GM10248 (cell line): Measurements from ENCODE around the gene ZBTB4.
A peak's percentile ranks its signal among the peaks of the same experiment; 100 is the strongest.
"Not testable (repeated sequence)": the region's sequence is repeated elsewhere in the genome, so short reads cannot be mapped to it uniquely, and the experiment has no call there.

ENCODE experiments used
- CTCF ChIA-PET: fragments of 300-600 bp; sonication (Branson Sonifier 250); formaldehyde crosslinking; extraction: SDS; loops from one replicate; lab custom pipeline; 2021; ENCODE audit warnings: antibody characterized with exemption; lab: Yijun Ruan, JAX
- POLR2A ChIA-PET: fragments of 350-650 bp; sonication (Branson Sonifier 250); formaldehyde crosslinking; extraction: SDS; loops from one replicate; lab custom pipeline; 2020; ENCODE audit warnings: antibody characterized with exemption; lab: Yijun Ruan, JAX
- DNase-seq: peaks from one replicate; pipeline ENCODE4 v3.0.0; 2012; ENCODE audit errors: extremely low spot score
- TF ChIP-seq, protein P1 (sequence below): IDR thresholded peaks from 2 replicates; pipeline ENCODE4 v1.5.1; 2012; ENCODE audit warnings: mild to moderate bottlenecking, low read depth; ENCODE audit errors: extremely low read depth, missing control alignments, control extremely low read depth

The ZBTB4 gene

DNA sequence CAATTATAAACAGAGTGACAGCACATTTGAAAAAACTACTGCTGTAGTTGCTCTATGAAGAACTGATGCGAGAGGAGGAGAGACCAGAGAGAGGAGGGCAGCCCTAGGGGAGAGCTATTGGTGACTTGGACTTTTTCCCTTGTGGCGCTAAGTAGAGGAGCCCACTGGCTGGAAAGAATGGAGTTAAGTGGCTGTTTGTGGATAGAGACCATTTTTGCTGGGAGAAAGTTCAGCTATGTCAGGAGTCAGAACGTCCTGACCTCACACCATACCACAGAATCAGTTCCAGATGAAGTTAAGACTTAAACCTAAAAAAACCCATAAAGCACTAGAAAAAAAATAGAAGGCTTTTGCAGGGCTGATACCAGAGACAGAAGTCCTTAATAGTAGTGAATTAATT, 6.8 kb upstream of the ZBTB4 start:
- ChIA-PET CTCF (interaction anchor here (1.0 to 2.1 kb wide), 3 partner anchors 10 to 74 kb away, joined by 3 to 4 read pairs (median 4); no protein-coding TSS in a partner anchor), POLR2A (interaction anchor here (0.6 to 2.2 kb wide), 7 partner anchors 13 to 636 kb away, joined by 3 to 9 read pairs (median 5); partner anchors contain the start of gene SLC2A4)
- DNase-seq, result no peak
- TF ChIP-seq, protein P1, sequence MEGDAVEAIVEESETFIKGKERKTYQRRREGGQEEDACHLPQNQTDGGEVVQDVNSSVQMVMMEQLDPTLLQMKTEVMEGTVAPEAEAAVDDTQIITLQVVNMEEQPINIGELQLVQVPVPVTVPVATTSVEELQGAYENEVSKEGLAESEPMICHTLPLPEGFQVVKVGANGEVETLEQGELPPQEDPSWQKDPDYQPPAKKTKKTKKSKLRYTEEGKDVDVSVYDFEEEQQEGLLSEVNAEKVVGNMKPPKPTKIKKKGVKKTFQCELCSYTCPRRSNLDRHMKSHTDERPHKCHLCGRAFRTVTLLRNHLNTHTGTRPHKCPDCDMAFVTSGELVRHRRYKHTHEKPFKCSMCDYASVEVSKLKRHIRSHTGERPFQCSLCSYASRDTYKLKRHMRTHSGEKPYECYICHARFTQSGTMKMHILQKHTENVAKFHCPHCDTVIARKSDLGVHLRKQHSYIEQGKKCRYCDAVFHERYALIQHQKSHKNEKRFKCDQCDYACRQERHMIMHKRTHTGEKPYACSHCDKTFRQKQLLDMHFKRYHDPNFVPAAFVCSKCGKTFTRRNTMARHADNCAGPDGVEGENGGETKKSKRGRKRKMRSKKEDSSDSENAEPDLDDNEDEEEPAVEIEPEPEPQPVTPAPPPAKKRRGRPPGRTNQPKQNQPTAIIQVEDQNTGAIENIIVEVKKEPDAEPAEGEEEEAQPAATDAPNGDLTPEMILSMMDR, result no peak

DNA sequence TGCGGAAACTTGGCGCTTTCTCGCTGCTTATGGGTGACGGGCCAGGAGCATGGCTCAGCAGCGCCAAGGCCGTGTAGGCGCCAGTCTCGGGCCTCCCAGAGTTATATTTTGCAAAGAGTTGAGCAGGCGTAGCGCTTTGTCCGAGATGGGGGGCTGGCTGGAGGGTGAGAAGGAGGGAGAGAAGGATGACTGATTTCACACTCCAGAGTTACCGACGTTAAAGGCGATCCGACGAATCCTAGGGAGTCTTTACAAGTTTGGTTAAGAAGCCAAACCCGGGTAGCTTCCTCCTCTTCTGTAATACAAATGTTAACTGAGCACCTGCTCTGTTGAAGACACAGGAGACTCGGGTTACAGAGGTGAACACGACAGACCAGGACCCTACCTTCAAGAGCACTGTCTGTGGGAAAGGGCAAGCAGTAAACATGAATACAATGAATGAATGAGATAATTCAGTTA, 5.5 kb upstream of the ZBTB4 start:
- TF ChIP-seq, protein P1, result peak; percentile 30
- CTCF ChIA-PET, result interaction anchor here (1.3 to 2.8 kb wide), 2 partner anchors 48 to 129 kb away, joined by 5 to 6 read pairs; no protein-coding TSS in a partner anchor
- DNase-seq, result no peak
- POLR2A ChIA-PET, result interaction anchor here (0.6 to 2.2 kb wide), 45 partner anchors 9 to 1268 kb away, joined by 3 to 12 read pairs (median 4); partner anchors contain the start of genes ACAP1, CD68, FXR2 and SAT2

DNA sequence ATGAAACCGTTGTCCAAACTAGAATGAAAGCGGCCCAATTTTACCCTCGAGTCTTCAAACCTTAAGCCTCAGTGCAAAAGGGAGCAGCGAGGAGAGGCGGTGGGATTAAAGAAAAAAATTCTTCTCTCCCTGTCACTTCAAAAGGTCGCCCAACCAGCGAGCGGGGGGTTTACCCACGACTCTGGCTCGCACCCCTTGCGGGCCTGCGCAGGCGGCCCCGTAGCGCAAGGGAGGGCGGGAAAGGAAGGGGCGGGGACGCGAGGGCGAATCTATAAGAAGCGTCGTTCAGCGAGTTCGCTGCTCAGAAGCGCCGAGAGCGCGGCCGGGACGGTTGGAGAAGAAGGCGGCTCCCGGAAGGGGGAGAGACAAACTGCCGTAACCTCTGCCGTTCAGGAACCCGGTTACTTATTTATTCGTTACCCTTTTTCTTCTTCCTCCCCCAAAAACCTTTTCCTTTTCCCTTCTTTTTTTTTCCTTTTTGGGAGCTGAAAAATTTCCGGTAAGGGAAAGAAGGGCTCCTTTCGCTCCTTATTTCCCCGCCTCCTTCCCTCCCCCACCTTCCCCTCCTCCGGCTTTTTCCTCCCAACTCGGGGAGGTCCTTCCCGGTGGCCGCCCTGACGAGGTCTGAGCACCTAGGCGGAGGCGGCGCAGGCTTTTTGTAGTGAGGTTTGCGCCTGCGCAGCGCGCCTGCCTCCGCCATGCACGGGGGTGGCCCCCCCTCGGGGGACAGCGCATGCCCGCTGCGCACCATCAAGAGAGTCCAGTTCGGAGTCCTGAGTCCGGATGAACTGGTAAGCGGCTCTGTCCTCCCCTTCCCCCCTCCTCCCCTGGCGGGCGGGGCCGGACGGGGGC, 4.9 kb upstream of the ZBTB4 start, which contains the start of gene POLR2A:
Gene POLR2A, plus strand, starts transcription at position 300 of the 852 bp plus-strand sequence.
- ChIA-PET CTCF (interaction anchor here (1.3 to 2.8 kb wide), 2 partner anchors 48 to 128 kb away, joined by 5 to 6 read pairs; no protein-coding TSS in a partner anchor), POLR2A (interaction anchor here (0.6 to 2.2 kb wide), 42 partner anchors 8 to 1269 kb away, joined by 3 to 12 read pairs (median 4); partner anchors contain the start of genes ACAP1, CD68, FXR2 and SAT2)
- DNase-seq, result peak; percentile 99
- TF ChIP-seq, protein P1, result no peak

DNA sequence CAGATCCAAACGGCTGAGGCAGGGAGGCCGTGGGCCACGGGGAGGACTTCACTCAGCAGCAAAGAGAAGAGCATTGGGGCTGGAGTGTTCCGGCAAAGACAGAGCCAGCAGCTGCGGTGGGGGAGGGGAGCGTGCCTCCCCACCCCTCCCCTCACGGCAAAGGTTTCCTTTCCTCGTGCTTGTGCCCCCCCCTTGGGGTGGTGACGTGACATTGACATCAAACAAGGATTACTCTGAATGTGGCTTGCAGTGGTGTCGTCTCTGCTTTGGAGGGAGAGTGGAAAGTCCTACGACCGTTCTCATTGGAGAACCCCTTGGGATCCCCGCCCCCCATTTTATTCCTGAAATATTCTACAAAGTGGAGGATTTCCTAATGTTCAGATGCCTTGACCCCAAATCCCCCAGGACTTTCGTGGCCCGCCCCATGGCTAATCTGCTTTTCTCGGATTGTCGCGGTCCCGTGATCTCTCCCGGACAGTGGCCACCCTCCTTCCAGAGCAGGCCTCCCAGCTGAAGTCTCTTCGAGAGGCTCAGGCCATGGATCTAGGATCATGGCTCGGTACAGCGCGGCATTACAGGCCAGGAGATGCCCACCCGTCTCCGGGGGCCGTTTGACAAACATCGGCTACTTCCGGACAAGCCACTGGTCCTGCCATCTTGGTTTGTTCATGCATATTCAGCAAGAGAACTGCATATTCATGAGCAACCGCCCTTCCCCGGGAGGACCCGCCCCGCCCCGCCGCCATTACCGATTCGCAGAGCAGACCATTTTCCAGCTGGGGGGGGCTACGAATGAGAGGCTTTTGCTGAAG, 4.0 kb upstream of the ZBTB4 start:
- TF ChIP-seq, protein P1, result no peak
- ChIA-PET CTCF (interaction anchor here (2.8 kb wide), 1 partner anchor 47 kb away, joined by 6 read pairs; no protein-coding TSS in a partner anchor), POLR2A (interaction anchor here (1.0 to 2.2 kb wide), 26 partner anchors 7 to 361 kb away, joined by 3 to 12 read pairs (median 6); partner anchors contain the start of genes ACAP1, CD68, FXR2 and SAT2)
- DNase-seq, result peak; percentile 89

DNA sequence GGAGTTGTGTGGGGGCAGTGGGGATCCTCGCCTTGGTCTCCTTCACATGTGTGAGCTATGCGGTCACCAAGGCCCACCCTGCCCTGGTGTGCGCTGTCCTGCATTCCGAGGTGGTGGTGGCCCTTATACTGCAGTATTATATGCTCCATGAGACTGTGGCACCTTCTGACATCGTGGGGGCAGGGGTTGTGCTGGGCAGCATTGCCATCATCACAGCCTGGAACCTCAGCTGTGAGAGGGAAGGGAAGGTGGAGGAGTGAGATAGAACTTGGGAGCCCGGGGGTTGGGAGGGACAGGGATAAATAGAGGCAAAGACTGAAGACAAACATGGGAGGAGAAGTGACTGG, 3.3 kb upstream of the ZBTB4 start:
- CTCF ChIA-PET, DNase-seq, POLR2A ChIA-PET: not testable (repeated sequence)

DNA sequence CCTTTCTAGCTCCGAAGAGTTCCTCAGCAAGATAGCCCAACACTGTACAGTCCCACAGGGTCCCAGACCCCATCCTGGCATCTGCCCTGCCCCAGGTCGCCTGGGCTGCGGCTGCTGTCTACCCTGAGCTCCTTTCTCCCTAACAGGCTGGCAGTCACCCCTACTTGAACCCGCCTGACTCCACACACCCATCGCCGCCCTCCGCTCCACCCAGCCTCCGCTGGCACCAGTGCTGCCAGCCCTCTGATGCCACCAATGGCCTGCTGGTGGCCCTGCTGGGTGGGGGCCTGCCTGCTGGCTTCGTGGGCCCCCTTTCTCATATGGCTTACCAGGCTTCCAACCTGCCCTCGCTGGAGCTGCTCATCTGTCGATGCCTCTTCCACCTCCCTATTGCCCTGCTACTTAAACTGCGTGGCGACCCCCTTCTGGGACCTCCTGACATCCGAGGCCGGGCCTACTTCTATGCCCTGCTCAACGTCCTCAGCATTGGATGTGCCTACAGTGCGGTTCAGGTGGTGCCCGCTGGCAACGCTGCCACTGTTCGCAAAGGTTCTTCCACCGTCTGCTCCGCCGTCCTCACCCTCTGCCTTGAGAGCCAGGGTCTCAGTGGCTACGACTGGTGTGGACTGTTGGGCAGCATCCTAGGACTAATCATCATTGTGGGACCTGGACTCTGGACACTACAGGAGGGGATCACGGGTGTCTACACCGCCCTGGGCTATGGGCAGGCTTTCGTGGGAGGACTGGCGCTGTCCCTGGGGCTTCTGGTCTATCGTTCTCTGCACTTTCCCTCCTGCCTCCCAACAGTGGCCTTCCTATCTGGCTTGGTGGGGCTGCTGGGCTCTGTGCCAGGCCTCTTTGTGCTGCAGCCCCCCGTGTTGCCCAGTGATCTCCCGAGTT, 2.7 kb upstream of the ZBTB4 start:
- POLR2A ChIA-PET, CTCF ChIA-PET, DNase-seq: not testable (repeated sequence)

DNA sequence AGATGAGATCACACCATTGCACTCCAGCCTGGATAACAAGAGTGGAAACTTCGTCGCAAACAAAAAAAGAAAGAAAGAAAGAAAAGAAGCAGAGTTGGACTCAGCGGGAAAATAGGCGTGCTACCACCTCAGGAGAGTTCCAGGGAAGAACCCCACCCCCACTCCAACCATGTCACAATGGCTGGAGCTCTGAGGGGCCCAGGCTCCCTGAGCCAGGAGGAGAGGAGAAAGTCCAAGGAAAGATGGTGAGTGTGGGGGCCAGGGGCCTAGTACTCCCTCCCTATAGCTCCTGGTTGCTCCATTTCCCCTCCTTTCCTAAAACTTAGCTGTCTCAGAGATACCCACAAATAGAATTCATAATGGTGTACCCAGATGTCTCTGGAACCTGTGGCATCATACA, 1.8 kb upstream of the ZBTB4 start, which contains the start of gene SLC35G6:
Gene SLC35G6, plus strand, starts transcription at position 172 of the 400 bp plus-strand sequence. Its CDS starts 71 bp downstream, at position 243.
- POLR2A ChIA-PET, DNase-seq: not testable (repeated sequence)
- CTCF ChIA-PET, result interaction anchor here (2.0 kb wide), 1 partner anchor 27 kb away, joined by 5 read pairs; no protein-coding TSS in a partner anchor
